ENCODE measurements around the gene ZNF263.
A peak's percentile ranks its signal among the peaks of the same experiment; 100 is the strongest.
"Not testable (repeated sequence)": the region's sequence is repeated elsewhere in the genome, so short reads cannot be mapped to it uniquely, and the experiment has no call there.

ZNF263 gene

GRCh38 chr16:3268294-3268693 lies 15.0 kb upstream of the ZNF263 start:
- no peak for DNase-seq (ENCODE audit: low read depth in 2 of 2)

- not testable (repeated sequence) for DNase-seq (ENCODE audit: low read depth in 2 of 2)
Measured at GRCh38 chr16:3270718-3271117, 12.6 kb upstream of the ZNF263 start.

- not testable (repeated sequence) for DNase-seq (ENCODE audit: low read depth in 2 of 2)
Measured at GRCh38 chr16:3271281-3271680, 12.0 kb upstream of the ZNF263 start.

- no peak for DNase-seq (ENCODE audit: low read depth in 2 of 2)
Measured at GRCh38 chr16:3274490-3274889, 8.8 kb upstream of the ZNF263 start.

GRCh38 chr16:3274947-3275346 lies 8.3 kb upstream of the ZNF263 start:
- no peak for DNase-seq (ENCODE audit: low read depth in 2 of 2)

GRCh38 chr16:3276679-3277078 lies 6.6 kb upstream of the ZNF263 start:
- no peak for DNase-seq (ENCODE audit: low read depth in 2 of 2)

GRCh38 chr16:3281222-3281820 lies 2.0 kb upstream of the ZNF263 start:
- DNase-seq (ENCODE audit: low read depth in 2 of 2), result no peak

GRCh38 chr16:3282103-3282729 lies 1.1 kb upstream of the ZNF263 start:
- no peak for DNase-seq (ENCODE audit: low read depth in 2 of 2)

GRCh38 chr16:3283543-3284447 lies 504 bp downstream of the ZNF263 start:
- DNase-seq (ENCODE audit: low read depth in 2 of 2), result no peak

- DNase-seq (ENCODE audit: low read depth in 2 of 2), result no peak
Measured at GRCh38 chr16:3285131-3285530, 1.8 kb downstream of the ZNF263 start.

- DNase-seq (ENCODE audit: low read depth in 2 of 2), result no peak
Measured at GRCh38 chr16:3289998-3290673, 6.8 kb downstream of the ZNF263 start.

GRCh38 chr16:3292604-3293003 lies 9.3 kb downstream of the ZNF263 start:
- DNase-seq (ENCODE audit: low read depth in 2 of 2), result no peak

- DNase-seq (ENCODE audit: low read depth in 2 of 2), result no peak
Measured at GRCh38 chr16:3295209-3295608, 11.9 kb downstream of the ZNF263 start.

GRCh38 chr16:3295783-3296182 lies 12.5 kb downstream of the ZNF263 start:
- no peak for DNase-seq (ENCODE audit: low read depth in 2 of 2)

- DNase-seq (ENCODE audit: low read depth in 2 of 2), result no peak
Measured at GRCh38 chr16:3304370-3304769, 21.1 kb downstream of the ZNF263 start.

- DNase-seq (ENCODE audit: low read depth in 2 of 2), result peak; percentile 70 to 79
Measured at GRCh38 chr16:3305109-3306068, 22.1 kb downstream of the ZNF263 start, which contains the start of the genes TIGD7 and ZNF75A. TSS of gene TIGD7 (minus strand) at chr16:3305430. CDS start at chr16:3300614, 4,816 bp downstream. TSS of gene ZNF75A (plus strand) at chr16:3305497. CDS start at chr16:3308429, 2,932 bp downstream.

- no peak for DNase-seq (ENCODE audit: low read depth in 2 of 2)
Measured at GRCh38 chr16:3306078-3306477, 22.8 kb downstream of the ZNF263 start.

- DNase-seq (ENCODE audit: low read depth in 2 of 2), result no peak
Measured at GRCh38 chr16:3311496-3311895, 28.2 kb downstream of the ZNF263 start.

- DNase-seq (ENCODE audit: low read depth in 2 of 2), result no peak
Measured at GRCh38 chr16:3317315-3317999, 34.2 kb downstream of the ZNF263 start.

- DNase-seq (ENCODE audit: low read depth in 2 of 2), result no peak
Measured at GRCh38 chr16:3321816-3322215, 38.5 kb downstream of the ZNF263 start.

Measured in stimulated activated CD4-positive, alpha-beta T cell treated with anti-CD3 and anti-CD28 coated beads, Interleukin-4, amount 100 ng/mL, for 48 hours (primary cell).